HEK293 (cell line): ENCODE measurements around the gene SEMA6D.

Experiments used
- CTCF ChIA-PET: fragments of 350-600 bp; formaldehyde crosslinking; extraction: SDS; loops from one replicate; lab custom pipeline; 2021; ENCODE audit warnings: antibody characterized with exemption; lab: Yijun Ruan, JAX
- POLR2A ChIA-PET: fragments of 300-600 bp; formaldehyde crosslinking; extraction: SDS; loops from one replicate; lab custom pipeline; 2020; ENCODE audit warnings: antibody characterized with exemption, inconsistent platforms; lab: Yijun Ruan, JAX
- H3K27ac ChIP-seq: fragments of 200-500 bp; sonication (Bioruptor generic); 2 replicates; pipeline ENCODE4 v1.5.1; 2014; ENCODE audit warnings: low read depth, low read length, control low read depth, inconsistent platforms; ENCODE audit errors: extremely low read depth
- H3K36me3 ChIP-seq, 2 experiments: fragments of 200-500 bp in 1 of 2; sonication (Bioruptor generic) in 1 of 2; 1 replicate in 1 of 2; 2 replicates in 1 of 2; pipeline ENCODE4 v1.5.1; 2014 to 2017; ENCODE audit warnings: inconsistent platforms in 2 of 2, low read length in 2 of 2; ENCODE audit not compliant: control insufficient read depth in 2 of 2, insufficient read depth in 1 of 2
- H3K4me1 ChIP-seq: fragments of 200-500 bp; sonication (Bioruptor generic); 2 replicates; pipeline ENCODE4 v1.5.1; 2014; ENCODE audit warnings: mild to moderate bottlenecking, low read length, inconsistent platforms; ENCODE audit not compliant: control insufficient read depth, insufficient read depth
- H3K4me3 ChIP-seq: 2 replicates; pipeline ENCODE4 v1.5.1; 2011; ENCODE audit warnings: low read depth, mild to moderate bottlenecking, control low read depth, low read length, moderate library complexity
- H3K9me3 ChIP-seq: fragments of 200-500 bp; sonication (Bioruptor generic); 2 replicates; pipeline ENCODE4 v1.5.1; 2014; ENCODE audit warnings: low read depth, low read length, inconsistent platforms; ENCODE audit not compliant: control insufficient read depth, insufficient read depth
- BCL11A ChIP-seq: fragments of 450-650 bp; formaldehyde crosslinking; IDR thresholded peaks from 2 replicates; pipeline ENCODE4 v1.5.1; 2016; ENCODE audit warnings: low read depth, missing biosample characterization, missing genetic modification characterization
- KLF10 ChIP-seq: fragments of 450-650 bp; IDR thresholded peaks from 2 replicates; pipeline ENCODE4 v1.5.1; 2018; ENCODE audit warnings: missing biosample characterization, mild to moderate bottlenecking, missing genetic modification characterization
- ZNF174 ChIP-seq: fragments of 450-650 bp; formaldehyde crosslinking; IDR thresholded peaks from 2 replicates; pipeline ENCODE4 v1.5.0; 2017; ENCODE audit warnings: missing biosample characterization, mild to moderate bottlenecking, missing genetic modification characterization
- ZNF37A ChIP-seq: fragments of 450-650 bp; IDR thresholded peaks from 2 replicates; pipeline ENCODE4 v1.5.1; 2018; ENCODE audit warnings: missing biosample characterization, missing genetic modification characterization
- ZNF426 ChIP-seq: fragments of 450-650 bp; formaldehyde crosslinking; IDR thresholded peaks from 2 replicates; pipeline ENCODE4 v1.5.1; 2017; ENCODE audit warnings: missing biosample characterization, missing genetic modification characterization, mild to moderate bottlenecking, inconsistent platforms, moderate library complexity
- ZNF473 ChIP-seq: fragments of 450-650 bp; formaldehyde crosslinking; IDR thresholded peaks from 2 replicates; pipeline ENCODE4 v1.5.1; 2017; ENCODE audit warnings: missing biosample characterization, missing genetic modification characterization
- TF ChIP-seq, protein P1 (sequence below): fragments of 450-650 bp; formaldehyde crosslinking; IDR thresholded peaks from 2 replicates; pipeline ENCODE4 v1.5.1; 2016; ENCODE audit warnings: missing biosample characterization, missing genetic modification characterization, borderline replicate concordance

Gene SEMA6D

DNA sequence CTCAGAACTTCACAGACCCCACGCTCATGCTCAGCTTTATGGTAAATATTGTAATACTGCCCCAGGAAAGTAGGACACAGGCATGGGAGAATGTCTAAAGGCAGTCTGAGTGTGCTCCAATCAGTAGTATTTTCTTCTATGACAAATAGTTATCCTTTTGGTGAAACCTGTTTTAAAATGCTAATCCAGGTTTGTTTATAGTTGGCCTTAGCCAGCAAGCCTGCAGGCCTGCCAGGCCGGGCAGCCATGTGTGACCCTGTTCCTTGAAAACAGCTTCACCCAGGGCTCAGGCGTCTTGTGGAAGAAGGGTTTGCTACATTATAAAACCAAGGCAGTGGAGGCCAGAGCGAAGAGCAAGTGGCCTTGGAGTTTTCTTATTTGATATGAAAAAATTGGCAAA, 104.7 kb downstream of the SEMA6D start:
- ChIA-PET CTCF (interaction anchor here (0.6 kb wide), 1 partner anchor 71 kb away, joined by 3 read pairs; no protein-coding TSS in a partner anchor), POLR2A (no interaction called here)
- Histone ChIP-seq H3K4me3 (no peak overlapping the region), H3K4me1 (no peaks in the 10 kb centered on the region), H3K9me3 (no peaks in the 10 kb centered on the region), H3K27ac (no peak overlapping the region), H3K36me3 (no peaks in the 10 kb centered on the region)
- TF ChIP-seq ZNF473 (tag by site-specific recombination) (no peak), KLF10 (tag by site-specific recombination) (no peak), BCL11A (tag by site-specific recombination) (no peak), ZNF174 (tag by site-specific recombination) (no peak), ZNF37A (tag by site-specific recombination) (no peak), ZNF426 (tag by site-specific recombination) (no peak)
- TF ChIP-seq, protein P1, sequence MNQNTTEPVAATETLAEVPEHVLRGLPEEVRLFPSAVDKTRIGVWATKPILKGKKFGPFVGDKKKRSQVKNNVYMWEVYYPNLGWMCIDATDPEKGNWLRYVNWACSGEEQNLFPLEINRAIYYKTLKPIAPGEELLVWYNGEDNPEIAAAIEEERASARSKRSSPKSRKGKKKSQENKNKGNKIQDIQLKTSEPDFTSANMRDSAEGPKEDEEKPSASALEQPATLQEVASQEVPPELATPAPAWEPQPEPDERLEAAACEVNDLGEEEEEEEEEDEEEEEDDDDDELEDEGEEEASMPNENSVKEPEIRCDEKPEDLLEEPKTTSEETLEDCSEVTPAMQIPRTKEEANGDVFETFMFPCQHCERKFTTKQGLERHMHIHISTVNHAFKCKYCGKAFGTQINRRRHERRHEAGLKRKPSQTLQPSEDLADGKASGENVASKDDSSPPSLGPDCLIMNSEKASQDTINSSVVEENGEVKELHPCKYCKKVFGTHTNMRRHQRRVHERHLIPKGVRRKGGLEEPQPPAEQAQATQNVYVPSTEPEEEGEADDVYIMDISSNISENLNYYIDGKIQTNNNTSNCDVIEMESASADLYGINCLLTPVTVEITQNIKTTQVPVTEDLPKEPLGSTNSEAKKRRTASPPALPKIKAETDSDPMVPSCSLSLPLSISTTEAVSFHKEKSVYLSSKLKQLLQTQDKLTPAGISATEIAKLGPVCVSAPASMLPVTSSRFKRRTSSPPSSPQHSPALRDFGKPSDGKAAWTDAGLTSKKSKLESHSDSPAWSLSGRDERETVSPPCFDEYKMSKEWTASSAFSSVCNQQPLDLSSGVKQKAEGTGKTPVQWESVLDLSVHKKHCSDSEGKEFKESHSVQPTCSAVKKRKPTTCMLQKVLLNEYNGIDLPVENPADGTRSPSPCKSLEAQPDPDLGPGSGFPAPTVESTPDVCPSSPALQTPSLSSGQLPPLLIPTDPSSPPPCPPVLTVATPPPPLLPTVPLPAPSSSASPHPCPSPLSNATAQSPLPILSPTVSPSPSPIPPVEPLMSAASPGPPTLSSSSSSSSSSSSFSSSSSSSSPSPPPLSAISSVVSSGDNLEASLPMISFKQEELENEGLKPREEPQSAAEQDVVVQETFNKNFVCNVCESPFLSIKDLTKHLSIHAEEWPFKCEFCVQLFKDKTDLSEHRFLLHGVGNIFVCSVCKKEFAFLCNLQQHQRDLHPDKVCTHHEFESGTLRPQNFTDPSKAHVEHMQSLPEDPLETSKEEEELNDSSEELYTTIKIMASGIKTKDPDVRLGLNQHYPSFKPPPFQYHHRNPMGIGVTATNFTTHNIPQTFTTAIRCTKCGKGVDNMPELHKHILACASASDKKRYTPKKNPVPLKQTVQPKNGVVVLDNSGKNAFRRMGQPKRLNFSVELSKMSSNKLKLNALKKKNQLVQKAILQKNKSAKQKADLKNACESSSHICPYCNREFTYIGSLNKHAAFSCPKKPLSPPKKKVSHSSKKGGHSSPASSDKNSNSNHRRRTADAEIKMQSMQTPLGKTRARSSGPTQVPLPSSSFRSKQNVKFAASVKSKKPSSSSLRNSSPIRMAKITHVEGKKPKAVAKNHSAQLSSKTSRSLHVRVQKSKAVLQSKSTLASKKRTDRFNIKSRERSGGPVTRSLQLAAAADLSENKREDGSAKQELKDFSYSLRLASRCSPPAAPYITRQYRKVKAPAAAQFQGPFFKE (tag by site-specific recombination): no peak
